A673 (cell line): ENCODE data around the gene OR2T8. TPM values are rescaled to one million over a fixed set of nuclear protein-coding genes. Genes with fewer than 3 reads are reported as not detected.

Source experiments
- BruUV-seq: library from RNA; stranded (reverse); fragments of 400-500 nt; replicated peaks from 2 replicates; lab custom pipeline; 2021; lab: Mats Ljungman, UMichigan
- CTCF ChIA-PET: fragments of 300-600 bp; sonication (Branson Sonifier 250); formaldehyde crosslinking; loops from one replicate; lab custom pipeline; 2022; ENCODE audit warnings: antibody characterized with exemption; lab: Charles Lee
- POLR2A ChIA-PET: fragments of 300-600 bp; sonication (Branson Sonifier 250); formaldehyde crosslinking; loops from one replicate; lab custom pipeline; 2022; ENCODE audit warnings: antibody characterized with exemption; ENCODE audit not compliant: low non-redundant PET; lab: Charles Lee
- DNase-seq: peaks from one replicate; pipeline ENCODE4 v3.0.0-alpha.2; 2015; ENCODE audit warnings: low spot score
- H3K27ac ChIP-seq: fragments of 200-600 bp; sonication (generic); 2 replicates; pipeline ENCODE4 v1.5.1; 2016; ENCODE audit warnings: mixed run types, low read depth, mild to moderate bottlenecking, mixed read lengths, antibody characterized with exemption, low read length; ENCODE audit not compliant: poor library complexity, severe bottlenecking
- H3K27me3 ChIP-seq: fragments of 200-600 bp; sonication (generic); replicated peaks from 2 replicates; pipeline ENCODE4 v1.6.1; 2017; ENCODE audit warnings: mixed run types, low read depth, mild to moderate bottlenecking, mixed read lengths, antibody characterized with exemption, low read length; ENCODE audit not compliant: insufficient read depth, poor library complexity
- H3K36me3 ChIP-seq: fragments of 200-600 bp; sonication (generic); 2 replicates; pipeline ENCODE4 v1.6.1; 2016; ENCODE audit warnings: mixed run types, mild to moderate bottlenecking, mixed read lengths, antibody characterized with exemption, low read length; ENCODE audit not compliant: insufficient read depth, poor library complexity, severe bottlenecking
- H3K4me1 ChIP-seq: fragments of 200-600 bp; sonication (generic); 2 replicates; pipeline ENCODE4 v1.6.1; 2017; ENCODE audit warnings: mixed run types, mild to moderate bottlenecking, mixed read lengths, antibody characterized with exemption, low read length; ENCODE audit not compliant: insufficient read depth, poor library complexity, severe bottlenecking
- H3K4me3 ChIP-seq: fragments of 200-600 bp; sonication (generic); 2 replicates; pipeline ENCODE4 v1.5.1; 2016; ENCODE audit warnings: low read depth, mixed run types, mild to moderate bottlenecking, mixed read lengths, low read length; ENCODE audit not compliant: poor library complexity, severe bottlenecking
- H3K9me3 ChIP-seq: fragments of 200-600 bp; sonication (generic); 2 replicates; pipeline ENCODE4 v1.6.1; 2016; ENCODE audit warnings: mixed run types, low read depth, mild to moderate bottlenecking, mixed read lengths, antibody characterized with exemption, low read length; ENCODE audit not compliant: poor library complexity, severe bottlenecking
- CTCF ChIP-seq: fragments of 300-800, 200-600 bp; sonication (generic); conservative IDR thresholded peaks from 2 replicates; pipeline ENCODE4 v1.5.1; 2017; ENCODE audit warnings: low read depth, mild to moderate bottlenecking, antibody characterized with exemption, low read length, moderate library complexity, mixed read lengths
- EZH2 ChIP-seq: fragments of 200-600 bp; sonication (generic); IDR thresholded peaks from 2 replicates; pipeline ENCODE4 v1.6.1; 2017; ENCODE audit warnings: borderline replicate concordance, low read depth, mild to moderate bottlenecking, mixed read lengths, antibody characterized with exemption, low read length; ENCODE audit not compliant: poor library complexity, severe bottlenecking
- intact Hi-C: fragments of 100-400 bp; cut with micrococcal nuclease; formaldehyde crosslinking; loops from one replicate; pipeline ENCODE4 v1.10.0; 2022; ENCODE audit not compliant: unreplicated experiment
- total RNA-seq: library from RNA; stranded (reverse); gene quantifications from 2 replicates; pipeline ENCODE4 v1.2.3, GENCODE V29; 2021

Gene OR2T8
- total RNA-seq, 1 experiment from 2014 or later, result not detected

GRCh38 chr1:247908766-247909165, 11.3 kb upstream of the OR2T8 start:
- no peaks in the 10 kb centered on the region for H3K27me3 ChIP-seq
- no peak overlapping the region for H3K27ac ChIP-seq
- BruUV-seq, result no TSS peak
- intact Hi-C loops, result no loop called here
- POLR2A ChIA-PET, result no interaction called here
- H3K36me3 ChIP-seq, result no peaks in the 10 kb centered on the region
- CTCF ChIA-PET, result no interaction called here
- H3K4me1 ChIP-seq, result no peaks in the 10 kb centered on the region
- DNase-seq, result no peak
- TF ChIP-seq EZH2, result no peak
- no peak for TF ChIP-seq CTCF
- peaks cover 12% of the 10 kb centered on the region for H3K9me3 ChIP-seq
- H3K4me3 ChIP-seq, result no peak overlapping the region

GRCh38 chr1:247913786-247914185, 6.3 kb upstream of the OR2T8 start:
- no TSS peak for BruUV-seq
- H3K9me3 ChIP-seq, result peaks cover 9% of the 10 kb centered on the region
- intact Hi-C loops, result no loop called here

GRCh38 chr1:247914941-247915662, 5.0 kb upstream of the OR2T8 start:
- CTCF ChIA-PET, result no interaction called here
- Histone ChIP-seq H3K27me3 (no peaks in the 10 kb centered on the region), H3K9me3 (peaks cover 8% of the 10 kb centered on the region), H3K27ac (no peak overlapping the region), H3K4me1 (no peaks in the 10 kb centered on the region), H3K4me3 (no peak overlapping the region), H3K36me3 (no peaks in the 10 kb centered on the region)
- POLR2A ChIA-PET, result no interaction called here
- intact Hi-C loops, result no loop called here
- no peak for TF ChIP-seq CTCF
- no peak for TF ChIP-seq EZH2
- no TSS peak for BruUV-seq
- no peak for DNase-seq

More at GRCh38 chr1:247913786-247914185, 6.3 kb upstream of the OR2T8 start:
- H3K4me3 ChIP-seq, result no peak overlapping the region
- H3K4me1 ChIP-seq, result no peaks in the 10 kb centered on the region
- H3K27ac ChIP-seq, result no peak overlapping the region
- CTCF ChIA-PET, result no interaction called here
- POLR2A ChIA-PET, result no interaction called here
- TF ChIP-seq CTCF, result no peak
- TF ChIP-seq EZH2, result no peak
- no peak for DNase-seq
- H3K36me3 ChIP-seq, result no peaks in the 10 kb centered on the region
- no peaks in the 10 kb centered on the region for H3K27me3 ChIP-seq
